ENCODE measurements around the gene SMIM1.
"Not testable (repeated sequence)": the region's sequence is repeated elsewhere in the genome, so short reads cannot be mapped to it uniquely, and the experiment has no call there.

Gene SMIM1

DNA sequence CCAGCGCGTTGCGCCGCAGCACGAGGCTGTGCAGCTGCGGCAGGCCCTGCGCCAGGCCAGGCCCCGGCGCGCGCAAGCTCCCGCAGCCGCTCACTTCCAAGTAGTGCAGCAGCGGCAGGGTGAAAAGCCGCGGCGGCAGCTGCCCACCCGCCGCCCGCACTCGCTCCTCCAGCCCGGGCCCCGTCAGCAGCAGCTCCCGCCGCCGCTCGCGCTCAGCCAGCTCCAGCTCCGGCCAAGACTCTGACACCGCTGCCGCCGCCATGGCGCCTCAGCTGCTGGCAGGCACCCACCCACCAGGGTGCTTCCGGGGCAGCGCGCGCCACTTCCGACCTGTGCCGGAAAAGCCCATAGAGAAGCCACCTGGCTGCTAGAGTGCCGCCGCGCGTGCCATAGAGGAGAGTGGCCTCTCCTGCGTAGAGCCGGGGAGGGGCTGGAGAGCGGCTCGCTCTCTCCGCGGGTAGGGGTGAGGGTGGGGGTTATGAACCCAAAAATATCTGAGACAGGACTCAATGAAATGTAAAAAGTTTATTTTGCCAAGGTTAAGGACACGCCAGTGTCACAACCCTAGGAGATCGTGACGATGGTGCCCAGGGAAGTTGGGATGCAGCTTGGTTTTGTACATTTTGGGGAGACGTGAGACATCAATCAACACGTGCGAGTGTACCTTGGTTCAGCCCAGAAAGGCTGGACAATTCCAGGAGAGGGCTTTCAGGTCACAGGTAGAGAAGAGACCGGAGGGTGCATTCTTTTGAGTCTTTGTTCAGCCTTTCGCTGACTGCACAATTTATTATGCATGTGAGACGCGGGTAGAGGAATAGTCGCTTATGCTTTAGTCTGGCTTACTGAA, 23.9 kb downstream of the SMIM1 start, which contains the start of gene LRRC47:
LRRC47 (minus strand) TSS at position 284 of the 847 bp plus-strand sequence; CDS start at position 262, 22 bp downstream.
- DNase-seq: peak; percentile 94

DNA sequence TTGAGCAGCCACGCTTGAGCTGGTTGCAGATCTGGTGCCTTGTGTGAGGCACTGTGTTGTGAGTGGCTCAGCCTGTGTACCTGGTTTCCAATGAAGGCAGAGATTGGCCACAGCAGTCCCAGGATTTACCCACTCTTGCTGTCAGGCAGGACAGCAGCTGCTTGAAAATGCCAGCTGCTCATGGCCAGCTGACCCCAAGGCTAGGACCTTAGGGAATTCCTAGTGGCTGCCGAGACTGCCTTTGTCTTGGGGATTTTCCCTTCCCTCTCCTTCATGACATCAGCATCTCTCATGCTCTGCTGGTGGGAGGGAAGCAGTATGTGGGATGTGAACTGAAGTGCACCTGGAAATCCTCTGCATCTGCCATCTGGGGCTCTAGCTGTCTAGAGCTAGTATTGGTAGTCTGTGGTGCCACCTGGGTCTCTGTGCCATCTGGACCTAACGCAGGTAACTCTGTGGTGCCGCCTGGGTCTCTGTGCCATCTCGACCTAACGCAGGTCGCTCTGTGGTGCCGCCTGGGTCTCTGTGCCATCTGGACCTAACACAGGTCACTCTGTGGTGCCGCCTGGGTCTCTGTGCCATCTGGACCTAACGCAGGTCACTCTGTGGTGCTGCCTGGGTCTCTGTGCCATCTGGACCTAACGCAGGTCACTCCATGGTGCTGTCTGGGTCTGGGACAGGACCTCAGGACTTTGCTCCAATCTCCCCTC, 27.6 kb downstream of the SMIM1 start:
- no peak for DNase-seq

DNA sequence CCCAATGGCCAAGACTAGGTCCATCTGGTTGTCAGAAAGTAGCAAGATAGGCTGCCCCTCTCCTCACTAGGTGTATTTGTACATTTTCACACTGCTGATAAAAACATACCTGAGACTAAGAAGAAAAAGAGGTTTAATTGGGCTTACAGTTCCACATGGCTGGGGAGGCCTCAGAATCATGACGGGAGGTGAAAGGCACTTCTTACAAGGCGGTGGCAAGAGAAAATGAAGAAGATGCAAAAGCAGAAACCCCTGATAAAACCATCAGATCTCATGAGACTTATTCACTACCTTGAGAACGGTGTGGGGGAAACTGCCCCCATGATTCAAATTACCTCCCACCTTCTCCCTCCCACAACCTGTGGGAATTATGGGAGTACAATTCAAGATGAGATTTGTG, 28.2 kb downstream of the SMIM1 start:
- not testable (repeated sequence) for DNase-seq

DNA sequence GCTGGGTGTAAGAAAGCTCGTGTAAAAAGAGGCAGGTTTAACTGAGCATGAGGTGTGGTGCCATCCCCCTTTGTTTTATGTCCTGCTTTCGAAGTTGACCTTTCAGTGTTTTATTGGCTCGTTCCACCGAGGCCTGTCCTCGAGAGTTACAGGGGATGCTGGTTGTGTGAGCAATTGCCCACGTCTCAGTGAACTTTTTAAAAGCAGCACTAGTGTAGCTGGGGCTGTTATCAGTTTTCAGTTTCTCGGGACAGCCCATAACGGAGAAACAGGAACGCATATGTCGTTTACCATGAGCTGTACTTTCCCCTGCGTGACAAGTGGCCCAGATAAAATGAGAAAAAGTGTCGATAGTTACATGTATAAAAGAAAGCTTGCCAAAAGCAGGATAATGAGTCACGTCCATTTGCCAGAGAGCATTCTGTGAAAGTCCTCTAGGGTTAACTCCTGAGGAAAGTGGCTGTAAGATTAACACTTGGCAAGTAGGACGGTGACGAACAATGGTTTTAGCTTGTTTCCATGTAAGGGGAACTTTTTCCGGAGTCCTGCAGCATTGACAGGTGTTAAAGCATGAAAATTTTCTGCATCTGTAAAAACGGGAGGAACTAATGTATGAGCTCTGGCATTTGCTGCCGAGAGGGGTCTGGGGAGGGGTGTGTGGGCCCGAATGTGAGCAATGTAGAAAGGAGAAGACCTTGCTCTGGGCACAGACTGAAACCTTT, 31.5 kb downstream of the SMIM1 start:
- DNase-seq: no peak

DNA sequence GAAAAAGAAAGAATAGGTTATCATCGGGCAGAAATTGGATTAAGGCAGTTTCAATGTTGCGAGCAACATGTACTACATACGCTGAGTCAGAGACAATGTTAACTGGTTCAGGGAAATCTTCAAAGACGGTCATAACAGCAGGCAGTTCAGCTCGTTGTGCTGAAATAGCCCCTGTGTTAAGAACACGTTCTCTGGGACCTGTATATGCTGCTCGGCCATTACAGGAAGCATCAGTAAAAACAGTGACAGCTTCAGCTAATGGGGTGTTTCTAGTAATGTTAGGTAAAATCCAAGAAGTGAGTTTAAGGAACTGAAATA, 32.0 kb downstream of the SMIM1 start:
- DNase-seq: not testable (repeated sequence)

DNA sequence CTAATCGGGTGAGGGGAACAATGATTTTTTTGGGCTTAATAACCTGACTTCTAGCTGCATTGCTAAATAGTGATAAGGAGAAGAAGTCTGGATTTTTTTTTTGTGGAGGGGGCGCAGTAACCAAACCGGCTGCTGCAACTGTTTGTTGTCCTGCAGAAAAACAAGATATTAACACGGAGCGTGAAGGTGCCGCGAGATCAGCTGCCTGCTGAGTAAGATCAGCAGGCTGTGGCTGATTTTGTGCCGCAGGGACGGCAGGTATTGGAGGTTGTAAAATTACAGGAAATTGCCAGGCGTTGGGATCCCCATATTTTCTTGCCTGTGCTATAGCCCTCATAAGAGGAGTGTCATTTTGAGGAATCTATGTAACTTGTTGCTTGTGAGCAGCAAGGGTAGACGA, 32.5 kb downstream of the SMIM1 start:
- DNase-seq: no peak

DNA sequence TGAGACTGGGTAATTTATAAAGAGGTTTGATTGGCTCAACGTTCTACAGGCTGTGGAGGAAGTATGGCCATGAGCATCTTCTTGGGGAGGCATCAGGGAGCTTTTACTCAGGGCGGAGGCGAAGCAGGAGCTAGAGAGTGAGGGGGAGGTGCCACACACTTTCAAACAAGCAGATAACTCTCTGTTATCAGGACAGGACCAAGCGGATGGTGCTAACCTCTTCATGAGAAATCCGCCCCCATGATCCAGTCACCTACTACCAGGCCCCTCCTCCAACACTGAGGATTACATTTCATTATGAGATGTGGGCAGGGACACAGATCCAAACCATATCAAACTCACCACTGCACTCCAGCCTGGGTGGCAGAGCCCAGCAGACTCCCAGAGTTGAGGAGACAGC, 35.2 kb downstream of the SMIM1 start:
- DNase-seq: no peak

DNA sequence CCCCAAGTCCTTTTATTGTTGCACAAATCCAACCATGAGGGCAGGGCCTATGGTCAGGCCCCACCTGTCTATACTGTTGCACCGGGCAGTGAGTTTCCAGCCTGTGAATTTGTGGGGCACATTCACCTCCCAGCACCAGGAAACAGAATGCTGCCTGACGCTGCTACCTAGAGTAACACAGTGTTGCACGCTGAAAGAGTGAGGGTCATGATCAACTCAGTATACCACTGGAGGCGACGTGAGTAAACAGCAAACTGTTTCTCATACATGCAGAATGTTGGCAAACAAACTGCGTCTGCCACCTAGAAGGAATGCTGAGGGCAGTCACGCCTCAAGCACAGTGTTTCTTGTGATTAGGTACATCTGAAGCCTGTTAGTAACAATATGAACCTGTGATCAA, 37.1 kb downstream of the SMIM1 start:
- no peak for DNase-seq

DNA sequence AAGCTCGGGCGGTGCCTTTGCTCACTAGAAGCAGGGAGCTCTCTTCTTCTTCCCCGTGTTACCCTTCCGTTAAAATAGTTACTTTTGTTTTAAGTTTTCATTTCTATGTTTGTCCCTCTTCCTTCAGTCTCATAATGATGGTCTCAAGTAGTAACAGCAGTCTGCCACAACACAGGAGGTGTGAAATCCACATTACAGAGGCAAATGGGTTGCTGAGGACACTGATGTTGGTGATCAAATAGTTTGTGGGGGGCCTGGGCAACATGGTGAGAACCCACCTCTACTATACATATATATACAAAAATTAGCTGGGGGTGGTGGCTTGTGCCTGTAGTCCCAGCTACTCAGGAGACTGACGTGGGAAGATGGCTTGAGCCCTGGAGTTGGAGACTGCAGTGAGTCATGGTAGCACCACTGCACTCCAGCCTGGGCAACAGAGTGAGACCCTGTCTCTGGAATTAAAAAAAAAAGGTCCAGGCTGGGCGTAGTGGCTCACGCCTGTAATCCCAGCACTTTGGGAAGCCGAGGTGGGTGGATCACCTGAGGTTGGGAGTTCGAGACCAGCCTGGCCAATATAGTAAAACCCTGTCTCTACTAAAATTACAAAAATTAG, 37.7 kb downstream of the SMIM1 start:
- not testable (repeated sequence) for DNase-seq

DNA sequence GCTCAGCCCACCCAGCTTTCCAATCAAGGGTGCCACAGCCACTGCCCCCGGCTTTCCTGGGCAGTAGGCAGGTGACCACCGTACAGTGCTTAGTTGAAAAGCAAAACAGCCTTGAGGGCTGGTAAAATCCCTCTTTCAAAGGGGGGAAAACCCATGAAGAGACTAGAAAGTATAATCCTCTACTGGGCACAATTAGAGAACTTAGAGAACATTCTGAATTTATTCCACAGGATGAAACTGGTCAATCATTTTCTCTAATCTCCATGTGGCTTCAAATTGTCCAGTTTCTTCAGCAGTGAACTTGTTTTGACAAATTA, 39.0 kb downstream of the SMIM1 start:
- DNase-seq: no peak

DNA sequence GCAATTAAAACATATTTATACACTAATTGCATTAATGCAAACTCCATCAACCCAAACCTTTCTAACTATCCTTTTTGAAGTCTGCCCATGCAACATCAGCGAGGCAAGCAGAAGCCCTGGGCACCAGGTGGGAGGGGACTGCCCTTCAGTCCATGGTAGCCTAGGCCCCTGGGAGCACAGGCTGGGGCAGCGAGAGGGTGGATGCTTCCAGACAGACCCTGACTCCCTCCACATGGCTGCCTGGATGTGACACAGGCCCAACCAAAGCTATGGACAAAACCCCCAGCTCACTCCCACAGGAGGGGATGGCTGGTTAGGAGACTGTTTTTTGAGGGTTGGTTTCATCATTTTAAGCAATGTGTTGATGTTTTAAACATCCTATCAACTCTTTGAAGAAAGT, 41.5 kb downstream of the SMIM1 start:
- no peak for DNase-seq

DNA sequence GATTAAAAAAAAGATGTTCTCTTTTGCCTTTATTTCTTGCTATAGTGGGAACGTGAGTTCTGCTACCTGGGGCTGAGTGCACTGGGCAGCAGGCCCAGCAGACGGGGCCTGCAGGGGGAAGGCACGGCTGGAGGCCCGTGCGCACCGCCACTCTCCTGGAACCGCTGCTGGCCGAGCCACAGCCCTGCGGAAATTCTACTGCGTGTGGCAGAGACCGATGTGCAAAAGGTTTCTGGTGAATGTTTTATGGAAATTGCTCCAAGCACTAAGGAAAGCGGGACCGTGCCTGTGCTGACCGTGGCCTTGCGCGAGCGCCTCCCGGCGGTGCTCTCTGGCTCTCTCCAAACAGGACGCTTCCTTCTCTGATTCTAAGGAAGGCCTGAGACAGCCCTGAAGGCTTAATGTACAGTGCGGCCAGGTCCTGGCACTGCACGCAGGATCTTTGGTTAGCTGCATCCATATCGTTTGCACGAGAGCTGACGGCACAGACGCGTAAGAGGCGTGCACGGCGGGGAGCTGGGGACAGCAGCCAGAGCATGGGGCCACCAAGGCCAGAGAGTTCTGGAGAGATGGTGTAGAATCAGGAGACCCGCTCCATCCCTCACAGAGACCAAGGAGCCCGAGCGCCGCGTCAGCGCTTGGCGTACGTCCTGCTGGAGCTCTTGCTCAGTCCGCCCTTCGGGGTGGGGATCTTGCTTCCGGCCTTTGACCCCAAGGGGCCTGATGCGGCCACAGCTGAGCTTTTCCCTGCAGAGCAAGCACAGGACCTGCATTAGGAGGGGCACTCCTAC, 42.4 kb downstream of the SMIM1 start:
- no peak for DNase-seq

DNA sequence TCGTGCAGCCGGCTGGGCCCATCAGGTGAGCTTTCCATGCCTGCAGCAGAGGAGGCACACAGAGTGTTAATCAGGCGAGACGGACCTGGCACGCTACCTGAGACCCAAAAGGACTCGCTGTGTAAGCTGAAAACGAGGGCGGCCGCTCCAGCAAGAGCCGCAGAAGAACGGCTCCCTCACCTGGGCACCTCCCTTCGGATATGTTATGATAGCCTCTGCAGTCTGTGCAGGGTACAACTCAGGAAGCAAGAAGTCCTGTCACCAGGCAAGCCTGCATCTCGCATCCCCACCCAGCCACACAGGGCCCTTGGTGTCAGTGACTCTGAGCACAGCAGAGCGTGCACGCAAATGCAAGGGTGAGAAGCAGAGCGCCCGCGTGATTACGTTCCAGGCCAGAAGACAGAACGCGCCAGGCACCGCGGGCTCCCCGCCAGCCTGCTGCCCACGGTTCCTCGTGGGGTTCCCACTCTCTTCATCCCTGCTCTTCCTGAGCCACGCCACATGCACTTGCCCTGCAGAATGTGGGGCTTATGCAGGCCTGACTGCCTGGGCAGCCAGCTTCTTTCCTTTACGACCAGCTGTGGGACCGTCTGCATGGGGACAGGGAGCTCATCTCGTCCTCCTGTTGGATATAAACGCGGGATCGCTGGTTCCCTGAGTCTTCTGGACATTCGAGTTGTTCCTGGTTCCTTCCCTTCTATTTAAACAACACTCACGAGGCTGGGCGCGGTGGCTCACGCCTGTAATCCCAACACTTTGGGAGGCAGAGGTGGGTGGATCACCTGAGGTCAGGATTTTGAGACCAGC, 44.0 kb downstream of the SMIM1 start:
- DNase-seq: no peak

DNA sequence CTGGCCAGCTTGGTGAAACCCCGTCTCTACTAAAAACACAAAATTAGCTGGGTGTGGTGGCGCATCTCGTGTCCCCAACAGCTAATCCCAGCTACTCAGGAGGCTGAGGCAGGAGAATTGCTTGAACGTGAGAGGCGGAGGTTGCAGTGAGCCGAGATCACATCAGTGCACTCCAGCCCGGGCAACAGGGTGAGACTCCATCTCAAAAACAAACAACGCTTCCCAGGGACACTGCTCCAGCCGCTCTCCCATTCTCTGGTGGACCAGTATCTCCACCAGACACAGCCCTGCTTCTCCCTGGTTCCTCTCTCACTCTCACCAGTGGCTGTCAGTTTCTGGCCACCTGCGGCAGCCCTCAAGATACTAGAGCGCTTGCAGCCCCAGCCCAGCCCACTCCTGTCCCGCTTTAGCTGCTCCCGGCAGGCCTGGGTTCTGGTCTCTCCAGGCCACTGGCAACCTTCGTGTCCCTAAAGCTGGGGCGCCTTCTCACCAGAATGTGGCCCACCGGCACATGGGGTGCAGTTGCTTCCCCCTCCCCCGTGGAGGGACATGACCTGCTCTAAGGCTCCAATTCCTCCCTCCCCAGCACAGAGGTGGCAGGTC, 44.7 kb downstream of the SMIM1 start:
- DNase-seq: no peak

DNA sequence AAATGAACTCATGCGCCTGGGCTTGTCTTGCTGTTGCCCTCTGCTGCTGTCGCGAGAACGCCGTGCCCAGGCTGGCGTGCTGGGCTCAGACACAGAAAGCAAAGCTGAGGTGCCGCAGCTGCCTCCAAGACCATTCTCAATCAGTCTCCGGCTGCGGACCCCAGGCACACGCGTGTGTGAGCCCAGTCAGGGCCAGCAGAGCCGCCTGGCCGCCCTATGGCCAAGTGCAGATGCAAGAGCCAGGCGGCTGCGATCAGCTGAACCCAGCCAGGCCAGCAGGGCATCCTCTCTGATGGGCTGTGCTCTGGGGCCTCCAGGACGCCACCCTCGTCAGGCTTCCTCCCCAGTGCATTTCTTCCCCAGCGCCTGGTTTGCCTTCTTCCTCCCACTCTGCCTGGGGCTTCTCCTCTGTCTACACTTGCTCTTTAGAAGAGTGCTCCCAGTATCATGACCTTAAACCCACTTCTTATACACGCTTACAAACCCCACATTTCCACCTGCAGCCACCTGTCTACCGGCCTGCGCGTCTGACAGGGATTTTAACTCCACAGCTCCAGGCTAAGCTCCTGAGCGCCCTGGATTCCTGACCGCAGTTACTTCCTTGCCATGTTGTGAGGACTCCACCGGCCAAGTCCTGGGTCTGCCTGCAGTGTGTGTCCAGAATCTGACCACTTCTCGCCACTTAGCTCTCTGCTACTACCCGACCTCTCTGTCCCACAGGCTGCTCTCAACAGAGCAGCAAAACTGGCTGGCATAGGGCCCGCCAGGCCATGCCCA, 45.5 kb downstream of the SMIM1 start:
- no peak for DNase-seq

DNA sequence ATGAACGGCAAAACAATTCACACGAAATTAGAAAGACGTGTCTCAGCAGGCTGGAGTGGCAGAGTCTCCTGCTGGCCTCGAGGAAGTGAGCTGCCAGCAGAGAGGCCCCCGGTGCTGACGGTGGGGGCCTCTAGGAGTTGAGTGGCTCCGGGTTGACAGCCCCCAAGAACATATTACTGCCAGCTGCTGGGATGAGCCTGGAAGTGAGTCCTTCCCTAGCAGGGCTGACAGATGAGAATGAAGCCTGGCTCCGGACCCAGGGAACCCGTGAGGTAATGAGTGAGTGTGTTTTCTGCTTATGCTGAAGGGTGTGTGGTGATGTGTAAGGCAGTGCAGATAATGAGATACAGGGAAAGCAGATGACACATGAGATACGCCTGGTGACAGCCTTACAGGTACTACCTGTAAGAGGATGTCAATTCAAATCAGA, 47.2 kb downstream of the SMIM1 start:
- no peak for DNase-seq

DNA sequence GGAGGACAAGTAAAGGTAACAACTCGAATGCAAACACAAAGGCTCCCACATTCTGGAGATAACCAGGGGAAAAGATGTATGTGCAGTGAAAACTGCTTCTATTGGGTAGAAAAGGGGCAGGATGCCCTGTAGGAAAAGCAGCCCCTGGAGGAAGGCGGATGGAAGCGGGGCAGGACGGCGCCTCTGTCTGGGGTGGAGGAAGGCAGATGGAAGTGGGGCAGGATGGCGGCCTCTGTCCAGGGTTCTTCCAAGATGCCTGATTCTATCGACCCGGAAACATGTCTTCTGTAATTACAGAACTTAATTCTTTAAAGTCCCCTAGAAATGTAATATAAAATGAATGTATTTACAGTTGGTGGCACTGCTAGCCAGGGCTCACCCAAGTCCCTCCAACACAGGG, 47.8 kb downstream of the SMIM1 start:
- no peak for DNase-seq

DNA sequence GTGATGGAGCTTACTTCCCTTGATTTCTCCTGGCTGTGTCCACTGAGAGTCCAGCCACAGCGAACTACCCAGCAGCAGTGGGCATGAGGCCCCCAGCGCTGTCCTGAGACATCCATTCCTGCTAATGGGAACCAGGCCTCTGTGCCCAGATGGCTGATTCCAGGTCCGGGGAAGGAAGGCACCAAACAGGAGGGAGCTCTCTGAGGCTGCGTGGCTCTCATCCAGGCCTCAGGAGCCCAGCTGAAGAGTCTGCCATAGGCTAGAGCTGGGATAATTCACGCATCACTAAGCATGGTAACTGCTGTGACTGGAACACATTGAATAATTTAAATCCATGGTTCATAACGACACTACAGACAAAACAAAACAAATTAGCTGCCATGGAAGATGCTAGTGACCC, 48.5 kb downstream of the SMIM1 start:
- no peak for DNase-seq

DNA sequence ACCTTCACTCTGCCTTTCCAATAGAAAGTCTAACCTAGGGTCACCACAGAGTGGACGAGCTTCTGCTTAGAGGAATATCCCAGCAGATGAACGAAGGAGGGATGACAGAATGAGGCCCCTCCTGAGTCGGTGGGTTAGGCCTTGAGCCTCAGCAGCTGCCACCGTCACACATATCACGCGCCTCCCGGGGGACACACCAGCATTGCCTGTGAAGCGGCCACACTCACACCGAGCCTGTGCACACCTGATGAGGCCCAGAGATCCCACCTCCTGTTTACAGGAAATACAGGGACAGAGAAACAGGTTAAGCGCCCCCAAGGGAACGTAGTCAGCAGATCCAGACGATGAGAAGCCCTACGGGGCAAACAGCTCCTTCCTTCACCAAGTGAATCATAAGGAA, 48.9 kb downstream of the SMIM1 start:
- no peak for DNase-seq

DNA sequence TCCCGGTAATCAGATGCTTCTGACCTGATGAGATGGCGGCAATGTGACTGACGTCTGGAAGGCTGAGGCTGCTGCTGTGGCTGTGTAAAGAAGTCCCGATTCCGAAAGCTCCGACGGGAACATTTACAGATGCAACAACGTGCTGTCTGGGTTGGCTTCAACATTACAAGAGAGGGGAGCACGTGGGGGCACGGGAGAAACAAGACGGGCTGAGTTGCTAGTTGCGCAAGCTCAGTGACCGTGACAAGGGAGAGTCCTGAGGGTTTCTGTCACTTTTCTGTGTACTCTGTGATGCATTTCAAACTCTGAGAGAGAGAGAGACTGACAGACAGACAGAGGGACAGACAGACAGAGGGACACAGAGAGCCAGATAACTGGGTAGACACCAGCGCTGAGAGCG, 49.4 kb downstream of the SMIM1 start:
- DNase-seq: no peak

Data from effector CD4-positive, alpha-beta T cell (primary cell).